Neutrophil (primary cell): Measurements from ENCODE around the gene ELF3.

Source experiments
- H3K27ac ChIP-seq: fragments of 200-600 bp; sonication (generic); 2 replicates; pipeline ENCODE4 v1.5.1; 2016; ENCODE audit warnings: mild to moderate bottlenecking, moderate library complexity
- H3K27me3 ChIP-seq: fragments of 200-600 bp; sonication (generic); 2 replicates; pipeline ENCODE4 v1.6.0; 2016; ENCODE audit warnings: mild to moderate bottlenecking
- H3K36me3 ChIP-seq: fragments of 200-600 bp; sonication (generic); 2 replicates; pipeline ENCODE4 v1.5.1; 2017
- H3K4me1 ChIP-seq, 2 experiments: fragments of 200-600 bp in 1 of 2; sonication (generic) in 1 of 2; 1 replicate in 1 of 2; 2 replicates in 1 of 2; pipeline versions ENCODE4 v1.5.1 to v1.6.1; 2013 to 2016; ENCODE audit warnings: low read depth in 1 of 2, low read length in 1 of 2, mild to moderate bottlenecking in 1 of 2, moderate library complexity in 1 of 2; ENCODE audit not compliant: control insufficient read depth in 1 of 2, insufficient read depth in 1 of 2
- H3K4me3 ChIP-seq, 2 experiments: fragments of 200-600 bp in 1 of 2; sonication (generic) in 1 of 2; 1 replicate in 1 of 2; 2 replicates in 1 of 2; pipeline ENCODE4 v1.5.1; 2013 to 2016; ENCODE audit warnings: low read depth in 1 of 2, low read length in 1 of 2, mild to moderate bottlenecking in 1 of 2, moderate library complexity in 1 of 2
- H3K9me3 ChIP-seq: fragments of 200-600 bp; sonication (generic); 2 replicates; pipeline ENCODE4 v1.5.1; 2016
- TF ChIP-seq, protein P1 (sequence below): fragments of 200-600 bp; sonication (generic); IDR thresholded peaks from 2 replicates; pipeline ENCODE4 v1.5.1; 2016; ENCODE audit warnings: antibody characterized with exemption

The ELF3 gene

GRCh38 chr1:201985355-201985754 lies 25.0 kb upstream of the ELF3 start:
- Histone ChIP-seq H3K27ac (no peak overlapping the region), H3K27me3 (no peaks in the 10 kb centered on the region), H3K4me3 (no peak overlapping the region), H3K4me1 (peaks cover 14% of the 10 kb centered on the region in 2 experiments), H3K9me3 (no peaks in the 10 kb centered on the region), H3K36me3 (peaks cover 19% of the 10 kb centered on the region)
- TF ChIP-seq, protein P1, sequence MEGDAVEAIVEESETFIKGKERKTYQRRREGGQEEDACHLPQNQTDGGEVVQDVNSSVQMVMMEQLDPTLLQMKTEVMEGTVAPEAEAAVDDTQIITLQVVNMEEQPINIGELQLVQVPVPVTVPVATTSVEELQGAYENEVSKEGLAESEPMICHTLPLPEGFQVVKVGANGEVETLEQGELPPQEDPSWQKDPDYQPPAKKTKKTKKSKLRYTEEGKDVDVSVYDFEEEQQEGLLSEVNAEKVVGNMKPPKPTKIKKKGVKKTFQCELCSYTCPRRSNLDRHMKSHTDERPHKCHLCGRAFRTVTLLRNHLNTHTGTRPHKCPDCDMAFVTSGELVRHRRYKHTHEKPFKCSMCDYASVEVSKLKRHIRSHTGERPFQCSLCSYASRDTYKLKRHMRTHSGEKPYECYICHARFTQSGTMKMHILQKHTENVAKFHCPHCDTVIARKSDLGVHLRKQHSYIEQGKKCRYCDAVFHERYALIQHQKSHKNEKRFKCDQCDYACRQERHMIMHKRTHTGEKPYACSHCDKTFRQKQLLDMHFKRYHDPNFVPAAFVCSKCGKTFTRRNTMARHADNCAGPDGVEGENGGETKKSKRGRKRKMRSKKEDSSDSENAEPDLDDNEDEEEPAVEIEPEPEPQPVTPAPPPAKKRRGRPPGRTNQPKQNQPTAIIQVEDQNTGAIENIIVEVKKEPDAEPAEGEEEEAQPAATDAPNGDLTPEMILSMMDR = no peak

DNA sequence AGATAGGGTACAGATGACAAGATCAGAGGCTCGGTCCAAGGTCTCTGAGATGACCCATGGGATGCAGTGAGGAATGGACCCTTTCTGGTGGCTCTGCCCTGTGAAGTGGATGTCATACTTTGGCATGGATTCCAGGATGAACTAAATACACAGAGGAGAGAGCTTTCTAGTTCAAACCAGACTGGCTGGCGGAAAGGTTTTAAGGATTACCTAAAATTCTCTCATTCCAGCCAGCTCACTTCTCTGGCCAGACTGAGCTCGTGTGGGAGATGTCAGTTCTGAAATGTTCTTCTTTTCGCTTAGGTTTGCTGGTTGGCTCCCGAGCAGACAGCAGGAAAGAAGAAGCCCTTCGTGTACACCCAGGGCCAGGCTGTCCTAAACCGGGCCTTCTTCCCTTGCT lies 21.8 kb upstream of the ELF3 start:
- no peaks in the 10 kb centered on the region for H3K27me3 ChIP-seq
- no peaks in the 10 kb centered on the region for H3K9me3 ChIP-seq
- H3K4me3 ChIP-seq = no peak overlapping the region
- peaks cover 52% of the 10 kb centered on the region for H3K36me3 ChIP-seq
- H3K27ac ChIP-seq = no peak overlapping the region
- peaks cover 2 to 4% of the 10 kb centered on the region in 2 experiments for H3K4me1 ChIP-seq
- TF ChIP-seq, protein P1 = no peak

- Histone ChIP-seq H3K4me1 (no peaks in the 10 kb centered on the region), H3K36me3 (peaks cover 60% of the 10 kb centered on the region), H3K27me3 (no peaks in the 10 kb centered on the region), H3K9me3 (no peaks in the 10 kb centered on the region), H3K4me3 (no peak overlapping the region), H3K27ac (no peak overlapping the region)
- TF ChIP-seq, protein P1 = no peak
Observed at GRCh38 chr1:201989354-201990128, 20.8 kb upstream of the ELF3 start.

- Histone ChIP-seq H3K36me3 (peaks cover 67% of the 10 kb centered on the region), H3K4me3 (no peak overlapping the region), H3K27ac (no peak overlapping the region), H3K27me3 (no peaks in the 10 kb centered on the region), H3K4me1 (no peaks in the 10 kb centered on the region), H3K9me3 (no peaks in the 10 kb centered on the region)
- TF ChIP-seq, protein P1 = no peak
Observed at GRCh38 chr1:201990427-201990826, 20.0 kb upstream of the ELF3 start.

GRCh38 chr1:201999625-202000238 lies 10.7 kb upstream of the ELF3 start:
- no peaks in the 10 kb centered on the region for H3K4me1 ChIP-seq
- H3K36me3 ChIP-seq = peaks cover 94% of the 10 kb centered on the region
- TF ChIP-seq, protein P1 = peak; percentile 53
- no peaks in the 10 kb centered on the region for H3K9me3 ChIP-seq
- H3K4me3 ChIP-seq = no peak overlapping the region
- H3K27ac ChIP-seq = no peak overlapping the region
- H3K27me3 ChIP-seq = no peaks in the 10 kb centered on the region
